NCI-H2029 (cell line): ENCODE data around the gene TEKT5.
A peak's percentile ranks its signal among the peaks of the same experiment; 100 is the strongest.
"Not testable (repeated sequence)": the region's sequence is repeated elsewhere in the genome, so short reads cannot be mapped to it uniquely, and the experiment has no call there.

Experiments used
- DNase-seq: peaks from one replicate; lab custom pipeline; 2025; lab: John Stamatoyannopoulos, UW

The TEKT5 gene

GRCh38 chr16:10658943-10659342, 35.8 kb downstream of the TEKT5 start:
- DNase-seq = no peak

GRCh38 chr16:10657925-10658324, 36.8 kb downstream of the TEKT5 start:
- no peak for DNase-seq

GRCh38 chr16:10656618-10657017, 38.1 kb downstream of the TEKT5 start:
- DNase-seq = no peak

GRCh38 chr16:10655415-10655977, 39.2 kb downstream of the TEKT5 start:
- DNase-seq = no peak

- DNase-seq = no peak
Measured at GRCh38 chr16:10654592-10655414, 39.9 kb downstream of the TEKT5 start.

- DNase-seq = peak; percentile 83
Measured at GRCh38 chr16:10652730-10653590, 41.8 kb downstream of the TEKT5 start.

- DNase-seq = not testable (repeated sequence)
Measured at GRCh38 chr16:10649098-10649497, 45.6 kb downstream of the TEKT5 start.

- DNase-seq = no peak
Measured at GRCh38 chr16:10647721-10648296, 46.9 kb downstream of the TEKT5 start.

GRCh38 chr16:10647264-10647720, 47.4 kb downstream of the TEKT5 start:
- DNase-seq = no peak

GRCh38 chr16:10646581-10647263, 48.0 kb downstream of the TEKT5 start:
- no peak for DNase-seq

GRCh38 chr16:10646228-10646580, 48.5 kb downstream of the TEKT5 start:
- DNase-seq = no peak

GRCh38 chr16:10644092-10644491, 50.6 kb downstream of the TEKT5 start:
- DNase-seq = no peak

- DNase-seq = no peak
Measured at GRCh38 chr16:10642964-10643363, 51.8 kb downstream of the TEKT5 start.

GRCh38 chr16:10641953-10642949, 52.5 kb downstream of the TEKT5 start:
- DNase-seq = no peak

- no peak for DNase-seq
Measured at GRCh38 chr16:10641555-10641952, 53.2 kb downstream of the TEKT5 start.

GRCh38 chr16:10640934-10641333, 53.8 kb downstream of the TEKT5 start:
- no peak for DNase-seq

- no peak for DNase-seq
Measured at GRCh38 chr16:10638101-10638500, 56.6 kb downstream of the TEKT5 start.

GRCh38 chr16:10637337-10638037, 57.2 kb downstream of the TEKT5 start:
- DNase-seq = no peak

- no peak for DNase-seq
Measured at GRCh38 chr16:10635365-10636021, 59.2 kb downstream of the TEKT5 start.
